ENCODE data around the gene GRAMD1A. TPM values are rescaled to one million over a fixed set of nuclear protein-coding genes. Genes with fewer than 3 reads are reported as not detected.

Gene GRAMD1A
- total RNA-seq, 1 experiment from 2014 or later: 75.4 TPM

DNA sequence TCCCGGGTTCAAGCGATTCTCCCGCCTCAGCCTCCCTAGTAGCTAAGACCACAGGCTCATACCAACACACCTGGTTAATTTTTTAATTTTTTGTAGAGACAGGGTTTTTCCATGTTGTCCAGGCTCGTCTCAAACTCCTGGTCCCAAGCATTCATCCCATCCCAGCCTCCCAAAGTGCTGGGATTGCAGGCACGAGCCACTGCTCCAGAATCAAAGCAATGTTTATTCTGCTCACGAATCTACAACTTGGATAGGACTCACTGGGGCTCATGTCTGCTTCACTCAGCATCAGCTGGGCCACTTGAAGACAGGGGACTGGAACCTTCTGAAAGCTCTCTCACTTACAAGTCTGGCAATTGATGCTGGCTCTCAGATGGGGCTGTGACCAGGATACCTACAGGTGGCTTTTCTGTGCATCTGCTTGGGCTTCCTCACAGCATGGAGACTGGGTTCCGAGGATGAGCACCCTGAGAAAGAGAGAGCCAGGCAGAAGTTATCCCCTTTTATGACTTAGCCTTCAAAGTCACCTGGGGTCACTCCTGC lies 27.9 kb upstream of the GRAMD1A start (continued):
- TF ChIP-seq, protein P1, sequence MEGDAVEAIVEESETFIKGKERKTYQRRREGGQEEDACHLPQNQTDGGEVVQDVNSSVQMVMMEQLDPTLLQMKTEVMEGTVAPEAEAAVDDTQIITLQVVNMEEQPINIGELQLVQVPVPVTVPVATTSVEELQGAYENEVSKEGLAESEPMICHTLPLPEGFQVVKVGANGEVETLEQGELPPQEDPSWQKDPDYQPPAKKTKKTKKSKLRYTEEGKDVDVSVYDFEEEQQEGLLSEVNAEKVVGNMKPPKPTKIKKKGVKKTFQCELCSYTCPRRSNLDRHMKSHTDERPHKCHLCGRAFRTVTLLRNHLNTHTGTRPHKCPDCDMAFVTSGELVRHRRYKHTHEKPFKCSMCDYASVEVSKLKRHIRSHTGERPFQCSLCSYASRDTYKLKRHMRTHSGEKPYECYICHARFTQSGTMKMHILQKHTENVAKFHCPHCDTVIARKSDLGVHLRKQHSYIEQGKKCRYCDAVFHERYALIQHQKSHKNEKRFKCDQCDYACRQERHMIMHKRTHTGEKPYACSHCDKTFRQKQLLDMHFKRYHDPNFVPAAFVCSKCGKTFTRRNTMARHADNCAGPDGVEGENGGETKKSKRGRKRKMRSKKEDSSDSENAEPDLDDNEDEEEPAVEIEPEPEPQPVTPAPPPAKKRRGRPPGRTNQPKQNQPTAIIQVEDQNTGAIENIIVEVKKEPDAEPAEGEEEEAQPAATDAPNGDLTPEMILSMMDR (IDR thresholded peaks at IDR 0.05 in 2 of 3, conservative IDR thresholded peaks at IDR 0.05 in 1 of 3; ENCODE audit: borderline replicate concordance in 1 of 3, insufficient read depth in 1 of 3, low read depth in 2 of 3, low read length in 2 of 3): no peak
- TF ChIP-seq CBX3 (IDR thresholded peaks at IDR 0.05; ENCODE audit: low read depth): no peak

DNA sequence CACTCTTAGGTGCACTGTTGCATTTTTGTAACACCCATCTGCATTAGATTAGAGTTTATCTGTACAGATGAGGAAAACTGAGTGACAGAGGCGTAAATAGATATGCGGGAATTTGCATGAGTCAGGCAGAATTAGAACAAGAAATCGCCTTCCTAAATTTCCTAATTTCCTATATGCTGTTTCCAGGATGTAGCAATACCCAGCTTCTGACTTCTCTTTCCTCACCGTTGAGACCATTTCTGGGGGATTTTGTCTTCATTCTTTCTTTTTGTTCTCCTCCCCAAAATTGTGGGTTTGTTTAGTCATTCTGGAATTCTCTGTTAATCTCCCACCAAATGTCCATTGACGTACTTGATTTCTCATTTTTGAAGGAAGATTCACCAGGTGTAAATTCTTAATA lies 25.5 kb upstream of the GRAMD1A start:
- ChIA-PET RAD21 (ENCODE audit: low non-redundant PET in 1 of 2, low total read pairs in 2 of 2, uncharacterized antibody in 2 of 2, unreplicated experiment in 2 of 2) (no interaction called here), POLR2A (no interaction called here), CTCF (interaction anchor here (1.0 kb wide), 1 partner anchor 70 kb away, joined by 3 read pairs; no protein-coding TSS in a partner anchor)
- Histone ChIP-seq H2AFZ (ENCODE audit: low read depth, low read length, poor library complexity, severe bottlenecking) (no peak overlapping the region), H3K4me1 (ENCODE audit: control insufficient read depth in 1 of 2, insufficient read depth in 2 of 2, low read length in 2 of 2) (peaks cover 0 to 5% of the 10 kb centered on the region in 2 experiments; a peak in 1 of 4 replicates), H3K27me3 (ENCODE audit: insufficient read depth, low read length) (no peaks in the 10 kb centered on the region), H3K4me3 (replicated peaks in 1 of 2; ENCODE audit: low read depth in 1 of 2, low read length in 2 of 2) (no peak overlapping the region), H3K9me3 (ENCODE audit: control insufficient read depth in 1 of 2, insufficient read depth in 1 of 2, low read depth in 1 of 2, low read length in 2 of 2) (peaks cover 3 to 8% of the 10 kb centered on the region in 2 experiments; a peak in 2 of 4 replicates), H3K9ac (ENCODE audit: low read length) (no peak overlapping the region), H3K36me3 (ENCODE audit: control insufficient read depth in 1 of 2, insufficient read depth in 2 of 2, low read length in 2 of 2) (no peaks in the 10 kb centered on the region), H3K4me2 (ENCODE audit: low read length) (no peak overlapping the region), H3K9me2 (ENCODE audit: insufficient read depth) (no peaks in the 10 kb centered on the region), H3K27ac (ENCODE audit: low read depth, low read length) (no peak overlapping the region), H4K20me1 (ENCODE audit: insufficient read depth) (no peaks in the 10 kb centered on the region), H3K79me2 (ENCODE audit: insufficient read depth, low read length) (no peaks in the 10 kb centered on the region)
- no peak for TF ChIP-seq ELF1 (IDR thresholded peaks at IDR 0.05; ENCODE audit: borderline replicate concordance, low read depth)
- intact Hi-C loops (cut with micrococcal nuclease): loop anchor here (10.0 kb wide), 1 partner anchor 160 kb away; the partner anchor contains the start of genes FXYD1 and LGI4
- DNase-seq (ENCODE audit: low read depth, low spot score): no peak
- ATAC-seq: no peak
- no TSS peak for BruUV-seq (replicated peaks)

DNA sequence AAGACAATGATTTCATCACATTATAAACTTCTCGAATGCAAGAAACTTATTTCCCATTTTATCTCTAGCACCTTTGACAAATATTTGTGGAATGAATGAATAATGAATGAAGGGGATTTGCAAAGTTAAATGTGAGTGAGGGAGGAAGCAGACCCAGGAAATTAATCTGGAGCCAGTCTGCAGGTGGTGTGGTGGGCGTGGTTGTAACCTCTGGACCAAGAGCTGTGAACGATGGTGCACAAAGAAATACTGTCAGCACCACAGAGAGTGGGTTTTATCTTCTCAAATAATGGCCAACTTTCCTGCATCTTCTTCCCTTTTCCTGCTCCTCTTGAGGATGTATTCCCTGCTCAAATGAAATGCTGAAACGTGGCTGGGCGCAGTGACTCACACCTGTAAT lies 25.1 kb upstream of the GRAMD1A start:
- Histone ChIP-seq H3K4me2 (ENCODE audit: low read length) (no peak overlapping the region), H4K20me1 (ENCODE audit: insufficient read depth) (no peaks in the 10 kb centered on the region), H2AFZ (ENCODE audit: low read depth, low read length, poor library complexity, severe bottlenecking) (no peak overlapping the region), H3K4me3 (replicated peaks in 1 of 2; ENCODE audit: low read depth in 1 of 2, low read length in 2 of 2) (no peak overlapping the region), H3K27me3 (ENCODE audit: insufficient read depth, low read length) (no peaks in the 10 kb centered on the region), H3K36me3 (ENCODE audit: control insufficient read depth in 1 of 2, insufficient read depth in 2 of 2, low read length in 2 of 2) (no peaks in the 10 kb centered on the region), H3K9me3 (ENCODE audit: control insufficient read depth in 1 of 2, insufficient read depth in 1 of 2, low read depth in 1 of 2, low read length in 2 of 2) (peaks cover 3 to 8% of the 10 kb centered on the region in 2 experiments; a peak in 2 of 4 replicates), H3K9ac (ENCODE audit: low read length) (no peak overlapping the region), H3K9me2 (ENCODE audit: insufficient read depth) (no peaks in the 10 kb centered on the region), H3K27ac (ENCODE audit: low read depth, low read length) (no peak overlapping the region), H3K79me2 (ENCODE audit: insufficient read depth, low read length) (no peaks in the 10 kb centered on the region), H3K4me1 (ENCODE audit: control insufficient read depth in 1 of 2, insufficient read depth in 2 of 2, low read length in 2 of 2) (peaks cover 0 to 5% of the 10 kb centered on the region in 2 experiments; a peak in 1 of 4 replicates)
- ChIA-PET POLR2A (no interaction called here), CTCF (no interaction called here), RAD21 (ENCODE audit: low non-redundant PET in 1 of 2, low total read pairs in 2 of 2, uncharacterized antibody in 2 of 2, unreplicated experiment in 2 of 2) (no interaction called here)
- intact Hi-C loops (cut with micrococcal nuclease): loop anchor here (10.0 kb wide), 1 partner anchor 160 kb away; the partner anchor contains the start of genes FXYD1 and LGI4
- DNase-seq (ENCODE audit: low read depth, low spot score) (no peak), ATAC-seq (no peak)
- BruUV-seq (replicated peaks): no TSS peak
- TF ChIP-seq YY1 (IDR thresholded peaks at IDR 0.05; ENCODE audit: extremely low read depth, insufficient replicate concordance, low read depth, low read length): no peak
- no peak for TF ChIP-seq SRF (IDR thresholded peaks at IDR 0.05; ENCODE audit: low read depth)
- TF ChIP-seq JUND (IDR thresholded peaks at IDR 0.05): no peak
- no peak for TF ChIP-seq ZNF274 (IDR thresholded peaks at IDR 0.05; ENCODE audit: low read depth, low read length)
- TF ChIP-seq, protein P2, sequence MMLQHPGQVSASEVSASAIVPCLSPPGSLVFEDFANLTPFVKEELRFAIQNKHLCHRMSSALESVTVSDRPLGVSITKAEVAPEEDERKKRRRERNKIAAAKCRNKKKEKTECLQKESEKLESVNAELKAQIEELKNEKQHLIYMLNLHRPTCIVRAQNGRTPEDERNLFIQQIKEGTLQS (IDR thresholded peaks at IDR 0.05): no peak
